Midbrain (tissue), 1 donor: Measurements from ENCODE around the gene PER2.

ENCODE experiments used
- DNase-seq: peaks from one replicate; lab custom pipeline; 2025; lab: John Stamatoyannopoulos, UW

Gene PER2

DNA sequence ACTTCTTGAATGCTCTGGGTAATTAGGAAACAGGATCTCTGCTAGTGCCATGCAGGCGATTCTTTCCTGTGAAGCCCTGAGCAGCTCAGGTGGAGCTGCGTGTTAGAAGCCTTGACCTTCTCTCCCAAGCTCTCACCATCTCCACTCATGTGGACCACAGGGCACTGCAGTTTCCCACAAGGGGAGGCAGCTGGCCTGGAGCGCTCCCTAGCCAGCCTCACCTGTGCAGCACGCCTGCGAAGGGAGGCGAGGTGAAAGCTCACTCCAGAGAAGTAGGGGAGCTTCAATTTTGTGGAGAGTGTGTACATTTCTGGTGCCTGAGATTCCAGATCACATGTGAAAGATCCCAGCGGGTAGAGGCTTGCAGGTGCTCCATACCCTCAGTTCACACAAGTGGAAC is 37.5 kb downstream of the PER2 start:
- DNase-seq, result no peak

GRCh38 chr2:238247841-238248453 is 40.5 kb downstream of the PER2 start:
- no peak for DNase-seq

DNA sequence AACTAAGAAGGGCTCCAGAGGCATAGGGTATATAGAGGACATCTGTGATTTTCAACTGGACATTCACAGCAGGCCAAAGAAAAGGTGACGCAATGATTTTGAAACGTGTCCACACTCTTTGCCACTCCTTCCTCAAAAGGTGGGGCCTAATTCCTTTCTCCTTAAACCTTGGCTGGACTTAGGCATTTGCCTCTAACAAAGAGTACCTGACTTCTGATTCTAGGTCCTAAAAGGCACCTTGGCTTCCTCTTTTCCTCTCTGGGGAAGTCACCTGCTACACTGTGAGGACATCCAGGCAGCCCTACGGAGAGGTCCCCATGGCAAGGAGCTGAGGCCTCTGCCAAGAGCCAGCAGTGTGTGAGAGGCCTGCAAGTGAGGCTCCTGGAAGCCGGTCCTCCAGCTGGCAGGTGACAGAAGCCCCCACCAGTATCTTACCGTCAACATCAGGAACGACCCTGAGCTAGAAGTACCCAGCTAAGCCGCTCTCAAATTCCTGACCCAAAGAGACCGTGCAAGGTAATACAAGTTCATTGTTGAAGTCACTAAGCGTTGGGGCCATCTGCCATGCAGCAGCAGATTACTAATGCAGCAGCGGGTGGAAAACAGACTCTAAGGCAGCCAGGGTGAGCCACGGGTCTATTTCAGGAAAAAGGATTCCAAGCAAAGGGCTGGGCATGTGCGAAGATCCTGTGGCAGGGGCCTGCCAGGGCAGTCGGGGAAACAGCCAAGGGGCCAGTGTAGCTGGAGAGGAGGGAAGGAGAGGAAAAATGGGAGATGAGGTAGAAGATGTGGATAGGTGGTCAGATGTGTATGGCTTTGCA is 41.2 kb downstream of the PER2 start:
- no peak for DNase-seq

DNA sequence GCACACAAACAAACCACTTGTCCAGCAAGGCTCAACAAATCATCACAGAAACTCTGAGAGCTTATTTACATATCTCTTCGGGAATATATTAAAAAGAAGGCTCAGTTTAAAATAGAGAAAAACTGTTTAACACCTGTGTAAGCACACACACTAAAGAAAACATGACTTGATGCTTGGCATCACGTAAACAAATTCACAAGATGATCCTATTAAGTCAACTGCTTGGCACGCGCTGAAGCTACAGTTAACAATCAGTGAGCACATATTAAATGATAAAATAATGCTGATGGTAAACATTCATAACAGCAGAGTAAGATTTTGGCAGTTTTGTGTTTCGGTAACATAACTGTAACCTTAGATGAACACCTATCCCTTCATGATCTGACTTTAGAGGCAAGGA is 44.3 kb downstream of the PER2 start:
- no peak for DNase-seq

DNA sequence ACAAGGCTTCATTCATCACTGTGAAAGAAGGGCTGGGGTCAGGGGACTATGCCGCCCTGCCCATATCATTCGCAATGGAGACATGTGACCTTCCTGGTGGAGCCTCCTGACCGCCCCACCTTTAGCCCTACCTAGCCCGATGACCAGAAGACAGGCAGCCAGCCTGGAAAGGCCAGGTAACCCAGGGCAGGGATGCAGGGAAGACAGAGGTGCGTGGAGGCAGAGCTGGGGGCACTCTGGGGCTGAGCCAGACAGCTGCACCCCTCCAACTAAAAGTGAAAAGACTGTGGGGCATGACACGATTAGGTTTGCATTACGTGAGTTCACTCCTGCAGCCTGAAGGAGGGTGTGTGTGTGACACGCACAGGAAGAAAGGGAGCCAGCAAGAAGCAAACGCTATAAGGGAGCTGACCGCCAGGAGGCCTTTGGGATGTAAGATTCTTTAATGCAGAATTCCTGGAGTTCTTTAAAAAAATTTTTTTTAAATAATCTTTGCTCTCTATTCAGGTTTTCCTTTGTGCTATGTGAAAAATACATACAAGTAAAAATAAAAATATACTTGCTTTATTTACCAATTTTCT is 44.8 kb downstream of the PER2 start:
- no peak for DNase-seq

DNA sequence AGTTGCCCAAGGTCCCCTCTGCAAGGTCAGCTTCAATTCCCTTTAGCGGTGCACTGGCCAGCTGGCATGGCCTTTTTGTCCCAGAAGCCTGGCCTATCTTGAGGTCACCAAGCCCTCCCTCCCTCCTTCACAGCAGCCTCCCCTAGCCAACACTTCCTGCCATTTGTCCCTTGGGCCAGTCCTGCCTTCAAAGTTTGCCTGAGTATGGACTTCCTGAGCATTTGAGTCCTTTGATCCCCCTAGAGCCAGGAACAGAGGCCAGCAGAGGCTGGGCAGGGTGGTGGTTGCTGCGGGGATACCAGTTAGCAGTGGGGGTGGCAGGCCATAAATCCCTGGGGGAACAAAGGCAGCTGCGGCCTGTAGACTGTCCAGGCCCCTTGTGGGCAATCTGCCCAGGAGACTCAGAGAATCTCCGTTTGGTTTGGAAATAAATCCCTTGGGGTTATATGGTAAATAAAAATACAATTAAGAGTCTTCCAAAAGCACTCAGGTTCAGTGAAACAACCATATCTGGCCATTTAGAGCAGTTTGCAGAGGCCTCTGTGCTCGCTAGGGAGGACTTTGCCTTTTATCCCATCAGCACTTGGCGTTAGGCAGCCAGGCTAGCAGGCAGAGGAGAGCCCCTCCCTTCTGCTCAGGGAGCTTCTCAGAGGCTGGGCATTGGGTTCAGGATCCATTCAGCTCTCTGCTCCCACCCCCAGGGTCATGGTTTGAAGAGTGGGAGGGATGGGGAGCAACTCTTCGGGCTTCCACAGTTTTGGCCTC is 45.5 kb downstream of the PER2 start:
- no peak for DNase-seq

GRCh38 chr2:238241970-238242369 is 46.4 kb downstream of the PER2 start:
- DNase-seq, result no peak

DNA sequence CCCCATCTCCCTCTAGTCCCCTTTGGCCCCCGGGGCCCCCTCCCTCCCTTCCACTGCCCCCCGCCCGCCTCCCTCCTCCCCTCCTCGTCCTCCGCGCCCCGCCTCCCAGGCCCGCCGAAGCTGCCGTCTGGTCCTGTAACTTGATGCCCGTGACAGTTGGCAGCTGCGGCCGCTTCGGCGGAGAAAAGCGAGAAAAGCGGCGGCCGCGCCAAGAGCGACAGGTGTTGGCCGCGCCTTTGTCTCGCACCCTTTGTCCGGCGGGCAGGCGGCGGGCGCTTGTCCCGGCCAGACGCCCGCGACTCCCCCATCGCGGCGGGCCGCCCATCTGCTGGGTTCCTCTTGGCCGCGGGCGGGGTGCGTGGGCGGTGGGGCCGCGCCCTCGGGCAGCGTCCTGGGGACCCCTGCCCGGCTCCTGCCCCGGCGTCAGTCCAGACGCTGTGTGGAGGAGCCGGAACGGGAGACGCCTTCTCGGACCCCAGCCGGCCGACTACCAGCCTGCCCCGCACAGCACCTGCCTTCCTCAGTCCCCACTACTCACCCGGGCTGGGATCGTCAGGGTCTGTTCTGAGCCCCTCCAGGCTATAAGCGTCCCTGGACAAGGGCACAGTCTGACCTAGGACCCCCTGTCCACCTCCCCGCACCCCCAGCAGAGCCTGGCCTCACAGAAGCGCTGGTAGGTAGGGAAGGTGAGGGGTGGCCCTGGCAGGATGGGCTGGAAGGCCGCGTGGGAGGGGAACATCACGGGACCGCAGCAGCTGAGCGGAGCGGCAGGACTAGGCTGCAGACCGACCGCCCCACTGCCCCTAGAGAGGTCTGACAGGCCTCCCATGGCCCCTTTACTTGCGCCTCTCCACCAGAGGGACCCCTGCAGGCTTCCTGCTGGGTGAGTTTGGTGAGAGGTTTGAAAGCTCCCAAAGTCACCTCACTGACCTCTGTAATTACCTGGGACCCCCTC is 47.4 kb downstream of the PER2 start:
- DNase-seq, result no peak

GRCh38 chr2:238239863-238240756 is 48.3 kb downstream of the PER2 start, which contains the start of gene HES6:
TSS of gene HES6 (minus strand) at chr2:238240038. CDS start at chr2:238239905, 133 bp downstream.
- DNase-seq, result peak; percentile 92

GRCh38 chr2:238239543-238239862 is 48.9 kb downstream of the PER2 start:
- DNase-seq, result no peak

- DNase-seq, result no peak
Observed at GRCh38 chr2:238238766-238239542, 49.5 kb downstream of the PER2 start.

DNA sequence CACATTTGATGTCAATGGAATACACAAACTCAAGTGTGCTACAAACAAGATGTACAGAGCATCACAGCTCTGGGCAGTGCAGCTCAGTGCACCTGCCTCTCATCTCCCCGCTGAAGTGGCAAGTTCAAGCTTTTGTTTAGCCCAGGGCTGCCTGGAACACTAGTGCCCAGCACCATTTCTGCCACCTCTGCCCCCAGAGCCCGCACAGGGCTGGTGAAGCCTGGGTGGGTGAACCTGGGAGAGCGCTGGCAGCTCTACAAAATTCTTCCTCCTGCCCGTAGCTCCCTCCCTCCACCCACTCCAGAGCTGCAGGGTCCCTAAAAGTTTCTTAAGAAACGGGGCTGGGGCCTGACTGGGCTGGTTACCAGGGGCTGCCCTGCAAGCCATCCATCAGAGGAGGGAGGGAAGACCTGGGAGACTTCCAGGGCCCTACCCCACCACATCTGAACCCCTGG is 50.1 kb downstream of the PER2 start:
- no peak for DNase-seq

DNA sequence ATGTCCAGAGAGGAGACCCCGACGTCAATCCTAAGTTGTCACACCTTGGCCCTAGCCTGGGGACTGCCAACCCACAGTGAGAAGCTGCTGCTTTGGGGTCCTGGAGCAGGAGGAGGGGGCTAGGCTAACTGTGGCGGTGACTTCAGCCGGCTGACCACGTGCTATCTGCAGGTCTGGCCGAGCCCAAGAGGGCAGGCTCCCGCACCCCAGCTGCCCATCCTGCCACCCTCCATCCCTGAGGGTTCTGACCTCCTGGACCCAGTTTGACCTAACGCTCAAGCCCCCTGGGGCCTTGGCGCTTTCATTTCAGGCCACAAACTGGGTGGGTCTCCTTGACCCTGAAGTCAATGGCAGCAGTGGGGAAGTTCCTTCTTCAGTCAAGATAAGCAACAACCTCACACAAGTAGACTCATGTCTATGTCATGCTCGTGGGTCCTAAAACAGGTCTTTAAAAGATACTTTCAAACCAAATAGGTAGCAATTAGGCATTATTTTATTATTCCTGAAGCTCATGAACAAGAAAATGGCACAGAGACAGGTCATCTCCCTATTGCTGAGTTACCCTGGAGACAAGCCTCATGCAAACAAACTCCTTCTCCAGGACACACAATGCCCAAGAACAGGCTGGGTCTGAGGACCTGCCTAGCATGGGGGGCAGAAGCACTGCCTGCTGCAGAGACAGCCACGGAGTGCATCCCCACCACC is 50.8 kb downstream of the PER2 start:
- DNase-seq, result no peak

DNA sequence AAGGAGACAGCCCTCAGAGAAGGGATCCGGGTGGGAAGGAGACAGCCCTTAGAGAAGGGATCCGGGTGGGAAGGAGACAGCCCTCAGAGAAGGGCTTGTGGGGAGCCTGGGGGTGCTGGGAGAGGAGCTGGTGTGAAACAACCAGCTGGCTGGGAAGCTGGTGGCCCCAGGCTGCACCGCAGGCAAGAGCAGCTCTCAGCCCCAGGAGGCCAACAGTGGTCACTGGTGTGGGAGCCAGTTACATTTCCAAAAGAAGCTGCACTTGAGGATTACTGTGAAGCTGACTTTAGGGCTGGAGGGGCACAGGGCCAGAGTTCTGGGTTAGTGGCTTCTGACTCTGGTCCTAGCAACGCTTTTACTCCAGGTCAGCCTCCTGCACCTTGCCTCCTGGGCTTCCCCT is 51.8 kb downstream of the PER2 start:
- no peak for DNase-seq

GRCh38 chr2:238235856-238236255 is 52.6 kb downstream of the PER2 start:
- DNase-seq, result no peak

DNA sequence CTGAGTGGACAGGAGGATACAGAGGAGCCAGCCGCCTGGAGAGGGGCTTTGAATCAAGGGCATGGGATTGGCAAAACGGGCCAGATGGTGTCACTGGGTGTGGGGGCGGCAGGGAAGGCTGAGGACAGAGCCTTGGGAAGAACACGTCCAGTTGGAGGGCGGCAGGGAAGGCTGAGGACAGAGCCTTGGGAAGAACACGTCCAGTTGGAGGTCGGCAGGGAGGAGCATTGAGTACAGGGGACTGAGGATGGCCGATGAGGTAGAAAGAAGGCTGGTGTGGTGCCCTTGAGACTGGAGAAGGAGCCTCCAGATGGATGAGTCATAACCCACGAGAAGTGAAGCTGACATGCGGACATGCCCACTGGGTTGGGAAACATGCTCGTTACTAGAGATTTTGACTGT is 53.1 kb downstream of the PER2 start:
- no peak for DNase-seq

DNA sequence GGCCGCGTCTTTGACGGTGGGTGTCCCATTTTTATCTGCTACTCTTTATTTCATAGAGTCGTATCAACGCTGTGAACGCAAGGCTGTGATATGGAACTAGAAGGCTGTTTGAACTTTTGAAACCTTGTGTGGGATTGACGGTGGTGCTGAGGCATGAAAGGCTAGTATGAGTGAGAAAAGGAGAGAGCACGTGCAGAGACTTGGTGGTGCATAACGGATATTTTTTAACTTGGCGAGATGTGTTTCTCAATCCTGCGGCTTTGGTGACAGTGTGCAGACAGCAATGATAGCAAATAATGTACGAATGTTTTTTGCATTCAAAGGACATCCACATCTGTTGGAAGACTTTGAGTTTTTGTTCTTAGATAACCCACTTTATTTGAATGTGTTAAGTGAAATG is 54.8 kb downstream of the PER2 start:
- DNase-seq, result no peak

DNA sequence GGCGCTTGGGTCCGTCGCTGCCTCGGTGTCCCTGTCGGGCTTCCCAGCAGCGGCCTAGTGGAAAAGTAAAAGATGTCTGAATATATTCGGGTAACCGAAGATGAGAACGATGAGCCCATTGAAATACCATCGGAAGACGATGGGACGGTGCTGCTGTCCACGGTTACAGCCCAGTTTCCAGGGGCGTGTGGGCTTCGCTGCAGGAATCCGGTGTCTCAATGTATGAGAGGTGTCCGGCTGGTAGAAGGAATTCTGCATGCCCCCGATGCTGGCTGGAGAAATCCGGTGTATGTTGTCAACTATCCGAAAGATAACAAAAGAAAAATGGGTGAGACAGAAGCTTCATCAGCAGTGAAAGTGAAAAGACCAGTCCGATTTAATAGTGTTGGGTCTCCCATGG is 56.6 kb downstream of the PER2 start:
- no peak for DNase-seq

DNA sequence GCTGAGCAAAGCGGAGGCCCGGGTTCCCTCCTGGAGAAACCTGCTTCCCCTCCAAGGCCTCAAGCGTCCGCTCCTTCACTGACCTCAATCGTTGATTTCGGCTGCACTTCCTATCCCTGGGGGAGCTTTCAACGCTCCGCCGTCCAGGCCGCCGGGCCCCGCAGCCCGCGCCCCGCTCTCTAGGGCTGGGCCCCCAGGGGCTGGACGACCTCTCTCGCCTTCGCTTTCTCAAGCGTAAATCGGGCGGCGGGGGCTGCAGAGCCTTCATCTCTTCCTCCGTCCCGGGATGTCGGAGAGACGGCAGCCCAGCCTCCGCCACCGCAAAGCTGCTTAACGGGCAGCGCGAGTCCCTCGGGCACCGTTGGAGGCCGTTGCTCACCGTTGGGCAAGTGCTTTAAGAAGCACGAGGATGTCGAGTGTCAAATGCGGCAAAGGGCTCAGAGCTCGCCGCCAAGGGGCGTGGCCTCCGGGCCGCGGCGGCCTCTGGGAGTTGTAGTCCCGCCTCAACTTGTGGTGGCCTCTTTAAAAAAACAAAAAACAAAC is 57.1 kb downstream of the PER2 start:
- DNase-seq, result peak; percentile 74
